Measurements from ENCODE around the gene MYO10.

The MYO10 gene

DNA sequence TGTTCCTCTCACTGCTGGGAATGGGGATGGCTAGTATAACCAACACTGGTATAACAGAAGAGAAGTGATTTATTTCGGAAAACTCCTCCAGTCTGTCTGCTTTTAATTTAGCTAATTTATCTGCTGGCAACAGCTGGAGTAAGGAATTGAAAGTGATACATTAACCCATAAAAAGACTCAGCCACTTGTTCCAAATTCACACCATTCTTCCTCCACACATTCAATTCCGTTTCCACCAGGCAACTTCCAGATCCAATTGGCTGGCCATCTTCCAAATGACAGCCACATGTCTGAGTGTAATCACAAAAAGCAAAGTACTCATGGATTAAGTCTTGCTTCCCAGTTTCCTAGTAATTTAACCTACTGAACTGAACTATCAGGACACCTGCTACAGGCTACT is 242.2 kb downstream of the MYO10 start:
- DNase-seq (ENCODE audit: extremely low spot score, insufficient read length, low read depth) (no peak), FAIRE-seq (no peak)

DNA sequence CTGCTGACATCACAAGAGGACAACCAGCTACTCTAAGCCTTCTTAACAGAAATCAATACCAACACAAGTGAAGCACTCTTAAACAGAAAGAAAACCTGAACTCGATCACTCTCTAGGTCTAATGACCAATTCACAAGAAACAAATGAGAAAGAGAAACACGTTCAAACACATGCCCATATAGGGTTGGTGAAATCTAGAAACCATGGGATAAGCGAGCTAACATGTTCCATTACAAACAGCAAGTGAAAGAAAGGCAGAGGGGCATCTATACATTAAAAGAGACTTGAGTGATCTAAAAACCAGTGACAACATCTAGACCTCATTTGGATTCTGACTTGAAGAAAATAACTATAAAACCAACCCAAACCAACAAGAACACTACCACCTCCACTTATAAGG is 244.4 kb downstream of the MYO10 start:
- DNase-seq (ENCODE audit: extremely low spot score, insufficient read length, low read depth) = no peak
- no peak for FAIRE-seq

DNA sequence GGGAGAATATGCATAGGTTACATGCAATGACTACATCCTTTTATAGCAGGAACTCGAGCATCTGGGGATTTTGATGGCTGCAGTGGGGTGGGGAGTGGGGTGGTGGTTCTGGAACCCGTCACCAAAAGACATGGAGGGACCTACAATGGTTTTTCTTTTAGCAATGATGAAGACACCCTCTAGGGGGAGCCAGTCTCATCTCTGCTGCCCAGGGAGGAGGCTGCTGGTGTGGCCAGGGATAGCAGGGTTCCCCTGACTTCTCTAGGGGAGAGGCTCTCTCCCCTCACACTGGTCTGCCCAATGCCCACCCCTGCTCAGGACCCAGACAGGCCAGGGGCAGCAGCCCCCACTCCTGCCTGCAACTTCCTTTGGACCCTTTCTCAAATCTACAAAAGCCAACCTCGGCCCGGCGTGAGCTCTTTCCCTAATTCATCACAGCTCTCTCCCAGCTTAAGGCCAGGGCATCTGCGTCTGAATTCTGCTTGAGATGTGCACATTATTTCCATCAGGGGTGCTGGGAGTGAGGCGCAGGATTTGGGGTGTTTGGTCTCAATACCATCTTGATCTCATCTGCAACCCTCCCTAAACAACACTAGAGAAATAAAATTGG is 245.7 kb downstream of the MYO10 start:
- no peak for FAIRE-seq
- DNase-seq (ENCODE audit: extremely low spot score, insufficient read length, low read depth) = peak; percentile 43

DNA sequence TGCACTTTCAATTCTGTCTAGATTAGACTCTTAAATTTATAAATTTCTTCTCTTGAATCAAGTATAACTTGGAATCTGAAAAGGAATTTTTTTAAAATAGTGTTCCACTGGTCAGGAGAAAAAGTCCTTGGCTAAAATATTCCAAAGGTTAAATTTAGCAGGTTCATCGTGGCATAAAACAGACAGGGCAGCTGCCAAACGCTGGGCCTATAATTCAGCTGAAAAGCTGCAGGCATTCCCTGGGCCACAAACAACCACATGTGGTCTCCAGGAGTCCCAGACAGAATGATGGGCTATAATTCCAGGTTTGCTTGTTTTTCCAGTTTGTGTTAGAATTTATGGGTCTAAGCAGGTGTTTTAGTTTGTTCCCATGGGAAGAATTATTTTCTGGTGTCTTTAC is 248.2 kb downstream of the MYO10 start:
- FAIRE-seq = no peak
- DNase-seq (ENCODE audit: extremely low spot score, insufficient read length, low read depth) = no peak

DNA sequence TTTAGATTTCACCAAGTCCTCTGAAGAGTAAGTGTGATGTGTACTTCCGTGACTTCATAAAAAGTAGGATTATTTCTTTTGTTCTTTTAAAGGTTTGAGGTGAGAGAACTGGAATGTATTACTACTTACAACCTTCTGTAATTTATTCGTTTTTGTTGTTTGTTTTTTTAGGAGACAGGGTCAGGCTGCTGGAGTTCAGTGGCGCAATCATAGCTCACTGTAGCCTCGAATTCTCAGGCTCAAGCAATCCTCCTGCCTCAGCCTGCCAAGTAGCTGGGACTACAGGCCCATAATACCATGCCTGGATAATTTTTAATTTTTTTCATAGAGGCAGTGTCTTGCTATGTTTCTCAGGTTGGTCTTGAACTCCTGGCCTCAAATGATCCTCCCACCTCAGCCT is 251.0 kb downstream of the MYO10 start:
- no peak for DNase-seq (ENCODE audit: extremely low spot score, insufficient read length, low read depth)
- no peak for FAIRE-seq

DNA sequence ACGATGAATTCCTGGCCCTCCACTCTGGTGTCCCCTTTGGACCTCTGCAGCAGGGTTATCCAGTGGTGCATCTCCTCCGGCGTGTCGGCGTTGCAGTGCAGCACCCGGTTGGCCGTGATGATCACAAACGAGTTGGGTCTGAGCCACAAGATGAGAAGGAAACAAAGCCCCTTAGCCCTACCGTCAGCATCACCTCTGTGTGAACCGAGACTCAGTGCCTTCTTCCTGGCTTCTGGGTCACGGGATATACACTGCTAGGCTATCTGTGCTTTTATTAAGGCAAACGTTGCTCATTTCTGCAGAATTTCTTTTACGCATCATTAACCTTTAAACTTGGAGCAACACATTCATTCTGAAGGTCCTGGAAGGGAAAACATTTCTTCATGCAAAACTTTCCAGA is 254.2 kb downstream of the MYO10 start:
- DNase-seq (ENCODE audit: extremely low spot score, insufficient read length, low read depth) (no peak), FAIRE-seq (no peak)

DNA sequence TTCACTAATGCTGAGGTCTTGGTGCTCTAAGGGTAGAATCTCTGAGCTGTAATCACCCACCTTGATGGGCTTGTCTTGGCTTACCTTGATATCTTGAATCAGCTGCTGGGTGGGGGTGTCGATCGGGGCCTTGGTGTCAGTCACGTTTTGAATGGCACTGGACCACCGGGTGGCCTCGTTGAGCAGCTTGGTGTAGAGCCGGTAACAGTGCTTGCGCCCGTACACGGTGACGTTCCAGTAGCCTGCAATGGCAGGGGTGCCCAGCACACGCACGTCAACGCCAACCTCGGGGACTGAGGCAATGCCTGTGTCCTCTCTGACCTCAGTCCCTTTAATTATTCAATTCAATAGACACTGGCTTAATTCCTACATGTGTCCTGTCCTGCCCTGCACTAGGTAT is 256.2 kb downstream of the MYO10 start:
- FAIRE-seq = no peak
- no peak for DNase-seq (ENCODE audit: extremely low spot score, insufficient read length, low read depth)

DNA sequence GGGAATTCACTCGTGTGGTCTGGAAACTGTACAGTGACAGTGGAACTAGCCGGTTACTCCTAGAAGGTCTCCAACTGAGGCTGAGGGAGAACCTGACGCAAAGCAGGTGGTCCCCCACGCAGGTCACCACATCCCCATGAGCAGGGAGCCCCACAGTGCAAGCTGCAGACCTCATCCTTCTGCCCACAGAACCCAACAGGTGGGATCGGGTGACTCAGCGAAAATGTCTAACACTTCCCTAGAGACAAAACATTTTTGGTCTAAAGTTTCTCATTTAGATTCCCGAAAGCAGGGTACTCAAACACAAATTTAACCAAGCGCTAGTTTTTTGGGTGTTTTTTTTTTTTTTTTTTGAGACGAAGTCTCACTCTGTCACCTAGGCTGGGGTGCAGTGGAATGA is 256.9 kb downstream of the MYO10 start:
- DNase-seq (ENCODE audit: extremely low spot score, insufficient read length, low read depth) (no peak), FAIRE-seq (no peak)

DNA sequence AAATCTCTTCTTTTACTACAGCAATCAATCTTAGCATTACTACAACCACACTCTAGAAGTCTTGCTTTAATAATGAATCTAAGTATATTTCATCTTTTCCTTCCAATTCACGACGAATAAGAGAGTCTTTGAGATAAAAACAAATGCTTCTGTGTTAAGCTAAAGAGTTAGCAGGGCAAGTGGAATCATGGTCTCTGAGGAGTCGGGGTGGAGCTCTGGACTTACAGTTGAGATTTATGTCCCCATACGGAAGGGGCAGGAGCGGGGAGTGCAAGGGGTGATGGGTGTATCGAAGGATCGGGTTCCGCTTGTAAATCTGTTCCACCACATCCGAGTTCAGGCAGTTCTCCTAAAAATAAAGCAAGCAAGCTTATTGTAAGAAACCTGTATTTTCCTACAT is 260.3 kb downstream of the MYO10 start:
- no peak for FAIRE-seq
- no peak for DNase-seq (ENCODE audit: extremely low spot score, insufficient read length, low read depth)

DNA sequence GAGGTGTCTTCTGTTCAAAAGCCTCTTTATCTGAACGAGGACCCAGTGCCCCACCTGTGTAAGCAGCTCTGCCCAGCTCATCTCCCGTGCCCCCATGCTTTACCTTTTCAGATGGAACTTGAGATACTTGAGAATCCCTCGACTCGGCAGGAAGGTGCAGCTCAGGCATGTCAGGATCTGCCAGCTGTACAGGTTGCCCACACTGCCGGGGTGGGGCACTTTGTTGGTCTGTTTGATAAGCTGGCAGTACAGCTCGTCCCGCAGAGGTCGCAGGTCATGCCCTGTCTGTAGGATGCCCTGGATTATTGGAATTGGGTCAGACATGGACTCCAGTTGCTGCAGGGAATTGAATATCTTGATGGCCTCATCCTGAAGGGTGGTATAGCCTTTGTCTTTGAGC is 261.3 kb downstream of the MYO10 start:
- FAIRE-seq (no peak), DNase-seq (ENCODE audit: extremely low spot score, insufficient read length, low read depth) (no peak)

DNA sequence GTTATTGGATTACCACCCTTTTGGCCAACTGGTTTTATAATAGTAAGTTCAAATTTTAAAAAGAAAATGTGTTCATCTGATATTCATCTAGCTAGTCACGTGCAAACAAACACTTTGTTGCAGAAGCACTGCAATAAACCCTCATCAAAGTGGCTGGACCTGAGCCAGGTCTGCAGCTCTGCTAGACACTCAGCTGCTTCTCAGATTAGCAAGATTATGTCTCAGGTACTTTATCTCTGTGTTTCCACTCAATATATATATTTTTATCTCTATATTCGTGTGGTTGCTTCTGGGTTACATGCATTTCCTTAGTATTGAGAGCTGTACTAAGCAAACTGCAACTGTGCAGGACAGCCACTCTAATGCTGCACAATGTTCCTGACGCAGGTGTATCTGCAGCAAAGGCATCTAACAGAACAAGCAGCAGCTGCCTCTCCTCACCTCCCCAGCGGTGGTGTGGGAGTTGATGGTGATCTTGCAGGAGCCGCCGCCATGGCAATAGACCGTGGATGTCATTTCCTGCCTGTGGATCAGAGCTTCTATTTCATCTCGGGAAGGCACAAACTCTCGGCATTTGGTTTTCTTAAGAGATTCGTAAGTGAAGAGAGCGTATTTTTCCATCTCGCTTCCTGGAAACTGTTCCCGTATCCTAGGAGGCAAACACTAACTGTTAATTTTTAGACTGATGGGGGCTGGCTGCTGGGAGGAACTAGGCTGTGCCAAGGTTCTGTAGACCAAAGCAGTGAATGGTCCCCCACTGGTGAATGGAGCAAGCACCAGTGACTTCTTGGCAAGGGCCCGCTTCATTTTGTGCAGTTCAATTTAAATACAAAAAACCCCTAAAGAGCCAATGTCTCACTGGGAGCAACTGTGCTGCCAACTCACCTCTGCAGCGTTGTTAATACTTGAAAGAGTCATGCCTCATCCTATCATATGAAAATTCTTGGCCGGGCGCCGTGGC is 262.6 kb downstream of the MYO10 start:
- FAIRE-seq (no peak), DNase-seq (ENCODE audit: extremely low spot score, insufficient read length, low read depth) (no peak)

DNA sequence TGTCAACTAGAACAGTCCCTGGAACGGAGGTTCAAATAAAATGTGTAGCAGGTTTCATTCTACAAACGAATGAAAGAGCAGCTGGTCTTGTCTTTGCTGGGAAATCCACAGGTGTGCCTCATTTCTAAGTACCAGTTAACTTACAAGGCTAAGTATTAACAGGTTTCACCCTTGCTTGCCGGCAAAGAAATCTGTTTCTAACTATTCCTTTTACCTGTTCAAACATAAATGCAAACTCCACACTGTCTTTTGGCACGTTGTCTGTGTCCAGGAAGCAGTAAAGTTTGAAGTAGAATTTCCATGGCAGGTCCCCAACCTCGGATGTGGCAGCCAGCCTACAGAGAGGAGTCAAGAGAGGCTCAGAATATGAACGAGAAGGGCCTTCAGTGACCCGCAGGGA is 264.9 kb downstream of the MYO10 start:
- no peak for FAIRE-seq

DNA sequence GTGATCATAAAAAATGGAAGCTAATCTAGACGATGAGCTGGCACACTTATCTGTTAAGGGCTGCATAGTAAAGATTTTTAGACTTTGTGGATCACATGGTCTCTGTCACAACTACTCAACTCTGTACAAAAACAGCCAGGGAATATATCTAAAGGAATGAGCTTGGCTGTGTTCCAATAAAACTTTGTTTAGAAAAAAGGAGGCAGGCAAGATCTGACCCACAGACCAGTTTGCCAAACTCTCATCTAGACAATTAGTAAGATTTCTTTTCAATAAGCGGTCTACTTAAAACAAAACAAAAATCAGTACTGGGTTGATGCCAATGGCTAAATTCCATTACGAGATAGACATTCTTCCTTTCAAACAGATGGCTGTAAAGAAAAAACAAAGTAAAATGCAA is 266.3 kb downstream of the MYO10 start:
- DNase-seq (ENCODE audit: extremely low spot score, insufficient read length, low read depth) = no peak
- FAIRE-seq = no peak

More for the DNA sequence above, 264.9 kb downstream of the MYO10 start:
- DNase-seq (ENCODE audit: extremely low spot score, insufficient read length, low read depth) = no peak

DNA sequence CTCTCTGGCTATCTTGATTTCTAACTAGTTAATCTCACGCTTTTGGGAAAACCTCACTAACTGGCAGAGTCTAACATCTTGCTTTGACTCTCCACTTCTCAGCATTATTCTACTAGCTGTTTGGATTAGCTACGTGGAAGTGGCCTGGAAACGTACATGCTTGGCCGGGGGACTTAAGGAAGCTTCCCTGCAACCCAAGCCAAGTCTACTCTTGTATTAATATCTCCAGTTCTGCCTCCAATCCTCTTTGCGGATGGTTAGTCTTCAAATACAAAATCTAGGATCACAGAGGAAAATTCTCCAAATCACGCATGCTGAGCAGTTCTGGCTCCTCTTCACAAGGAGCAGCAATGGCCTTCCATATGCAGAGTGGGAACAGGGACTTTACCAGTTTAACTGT is 267.5 kb downstream of the MYO10 start:
- no peak for FAIRE-seq

DNA sequence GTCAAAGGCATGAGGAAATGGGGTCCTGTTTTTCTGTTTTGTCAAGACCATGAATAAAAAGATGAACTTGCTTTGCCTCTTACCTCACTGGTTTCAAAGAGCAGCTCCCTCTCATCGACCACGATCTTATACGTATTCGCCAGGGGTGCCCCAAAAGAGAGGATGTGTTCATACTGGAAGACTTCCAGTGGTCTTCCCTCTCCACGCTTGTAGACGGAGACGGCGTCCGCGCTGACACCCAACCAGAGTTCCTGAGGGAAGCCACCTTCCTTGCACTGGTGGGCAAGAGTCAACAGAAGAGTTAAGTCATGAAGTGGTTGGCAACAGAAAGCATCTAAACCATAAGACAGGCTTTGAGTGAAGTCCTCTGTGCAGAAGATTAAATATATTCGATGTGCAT is 267.9 kb downstream of the MYO10 start:
- DNase-seq (ENCODE audit: extremely low spot score, insufficient read length, low read depth) = no peak
- FAIRE-seq = no peak

More for the DNA sequence above, 267.5 kb downstream of the MYO10 start:
- no peak for DNase-seq (ENCODE audit: extremely low spot score, insufficient read length, low read depth)

DNA sequence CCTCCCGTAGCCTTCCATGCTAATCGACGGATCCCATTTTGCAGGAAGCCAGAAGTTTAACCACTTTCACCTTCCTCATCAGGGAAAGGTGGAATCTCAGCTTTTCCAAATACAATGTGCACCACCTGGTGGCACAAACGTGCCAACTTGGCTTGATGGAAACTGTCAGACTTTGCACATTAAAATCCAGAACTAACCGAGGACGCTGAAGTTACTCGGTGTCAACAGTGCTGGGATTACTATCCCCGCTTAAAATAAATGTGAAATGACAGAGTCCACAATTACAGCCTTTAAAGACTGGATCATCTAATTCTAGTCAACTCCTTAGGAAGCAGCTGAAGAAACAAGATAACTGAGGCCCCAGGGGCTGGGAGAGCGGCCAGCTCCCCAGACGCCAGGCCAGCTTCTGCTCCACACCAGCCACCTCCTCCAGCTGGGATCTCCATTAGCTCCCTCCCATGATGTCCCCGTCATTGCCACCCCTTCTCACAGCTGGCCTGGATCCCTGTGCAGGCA is 269.1 kb downstream of the MYO10 start:
- FAIRE-seq = no peak
- no peak for DNase-seq (ENCODE audit: extremely low spot score, insufficient read length, low read depth)

DNA sequence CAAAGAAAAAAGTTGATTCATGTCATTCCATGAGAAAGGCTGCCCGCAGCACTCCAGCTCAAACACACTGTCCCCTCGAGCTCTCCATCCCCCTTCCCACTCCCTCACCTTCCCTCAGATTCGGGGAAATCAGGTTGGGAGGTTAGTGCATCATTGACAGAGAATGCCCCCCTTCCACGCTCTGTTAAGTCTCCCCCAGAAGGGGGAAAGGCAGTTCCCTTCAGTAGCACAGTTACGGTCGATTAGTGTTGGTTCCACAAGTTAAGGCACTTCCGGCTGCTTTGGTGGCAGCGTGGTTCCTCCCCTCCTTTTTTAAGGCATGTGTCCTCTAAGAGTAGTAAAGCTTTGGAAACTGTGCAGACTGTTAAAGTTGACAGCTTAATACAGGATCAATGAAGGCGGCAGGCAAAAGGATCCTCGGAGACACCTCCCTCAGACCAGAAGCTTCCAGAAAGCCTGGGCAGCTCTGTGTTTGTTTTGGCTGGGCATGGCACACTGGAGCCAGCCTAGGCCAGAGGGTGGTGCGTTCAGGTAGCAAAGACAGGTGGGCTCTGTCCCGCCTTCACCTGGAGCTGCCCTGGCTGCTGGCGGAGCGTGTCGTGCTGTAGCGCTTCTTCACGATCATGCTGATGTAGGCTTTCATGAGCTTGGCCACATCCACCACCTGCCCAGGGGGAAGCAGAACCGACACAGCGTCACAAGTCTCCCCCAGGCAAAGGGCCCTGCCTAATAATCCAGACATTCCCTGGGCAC is 269.8 kb downstream of the MYO10 start:
- no peak for FAIRE-seq
- DNase-seq (ENCODE audit: extremely low spot score, insufficient read length, low read depth) = no peak

DNA sequence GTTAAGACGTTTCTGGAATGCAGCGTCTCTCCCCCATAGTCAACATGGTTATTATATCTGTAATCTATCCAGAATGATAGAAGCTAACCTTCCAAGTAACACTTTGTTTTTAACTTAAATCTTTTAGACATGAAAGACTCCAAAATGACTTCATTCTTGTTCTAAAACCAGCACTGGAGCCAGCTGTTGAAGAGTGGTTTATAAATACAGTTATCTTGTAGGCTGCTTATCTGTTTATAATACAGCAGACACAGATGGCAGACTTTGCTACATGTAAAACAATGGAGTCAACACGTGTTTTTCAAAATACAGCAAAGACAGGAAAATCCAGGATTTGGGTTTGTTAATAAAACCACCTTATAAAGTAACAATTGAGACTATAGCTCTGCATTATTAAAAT is 270.5 kb downstream of the MYO10 start:
- FAIRE-seq (no peak), DNase-seq (ENCODE audit: extremely low spot score, insufficient read length, low read depth) (no peak)

DNA sequence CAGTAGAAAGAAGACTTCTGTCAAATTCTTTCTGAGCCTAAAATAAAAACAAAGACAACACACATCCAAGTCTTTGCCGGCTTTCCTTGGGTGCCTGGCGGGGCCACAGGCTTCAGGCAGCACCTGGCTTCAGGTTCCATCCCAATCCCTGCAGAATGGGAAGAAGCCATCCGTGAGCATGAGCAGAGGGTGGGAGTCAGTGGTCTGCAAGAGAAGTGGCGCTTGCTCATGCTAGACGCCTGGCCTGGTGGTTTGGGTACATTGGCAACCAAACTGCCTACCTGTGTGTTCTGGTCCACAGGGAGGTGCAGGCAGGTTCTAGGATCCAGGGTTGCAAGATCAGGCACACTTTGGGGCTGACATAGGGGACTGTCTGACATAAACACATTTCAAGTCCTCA is 271.7 kb downstream of the MYO10 start:
- DNase-seq (ENCODE audit: extremely low spot score, insufficient read length, low read depth) (no peak), FAIRE-seq (no peak)

DNA sequence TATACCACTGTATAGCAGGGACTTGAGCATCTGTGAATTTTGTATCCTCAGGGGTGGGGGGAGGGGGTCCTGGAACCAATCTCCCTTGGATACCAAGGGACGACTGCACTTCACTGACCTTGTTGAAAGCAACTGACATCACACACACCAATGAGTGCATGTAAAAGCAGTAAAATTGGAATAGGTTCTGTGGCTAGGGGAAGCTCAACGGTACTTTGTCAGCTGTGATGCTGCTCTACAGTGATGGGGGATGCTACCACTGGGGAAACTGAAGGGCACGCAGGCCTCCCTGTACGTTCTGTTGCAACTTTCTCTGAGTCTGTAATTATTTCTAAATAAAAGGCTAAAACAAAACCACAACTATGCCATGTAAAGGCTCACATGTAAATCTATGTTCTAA is 272.2 kb downstream of the MYO10 start:
- DNase-seq (ENCODE audit: extremely low spot score, insufficient read length, low read depth) (no peak), FAIRE-seq (no peak)

DNA sequence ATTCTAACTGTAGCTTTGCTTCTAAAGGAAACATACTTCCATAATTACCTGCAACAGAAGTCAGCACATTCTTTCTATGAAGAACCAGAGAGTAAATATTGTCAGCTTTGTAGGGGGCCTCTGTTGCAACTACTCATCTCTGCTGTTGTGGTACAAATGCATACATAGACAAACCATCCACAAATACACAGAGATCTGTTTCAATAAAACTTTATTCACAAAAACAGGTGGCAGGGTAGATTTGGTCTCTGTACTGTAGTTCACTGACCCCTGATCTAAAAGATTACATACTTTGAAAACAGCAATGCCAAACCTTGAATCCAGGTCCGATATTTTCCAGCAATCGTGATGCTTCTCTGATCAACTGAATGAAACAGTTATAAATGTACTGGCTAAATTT is 274.4 kb downstream of the MYO10 start:
- FAIRE-seq (no peak), DNase-seq (ENCODE audit: extremely low spot score, insufficient read length, low read depth) (no peak)

All from GM18507 (cell line).